Measurements from ENCODE around the gene LGI1.

The LGI1 gene

GRCh38 chr10:93767724-93768399 lies 10.1 kb downstream of the LGI1 start:
- Histone ChIP-seq H3K36me3 (ENCODE audit: insufficient read depth, low read length) (no peaks in the 10 kb centered on the region), H3K9me3 (ENCODE audit: control insufficient read depth, insufficient read depth, low read length) (no peaks in the 10 kb centered on the region), H3K9ac (ENCODE audit: low read depth, low read length) (no peak overlapping the region), H3K4me1 (ENCODE audit: insufficient read depth, low read length) (no peaks in the 10 kb centered on the region)

GRCh38 chr10:93768892-93769291 lies 11.2 kb downstream of the LGI1 start:
- Histone ChIP-seq H3K9me3 (ENCODE audit: control insufficient read depth, insufficient read depth, low read length) (no peaks in the 10 kb centered on the region), H3K36me3 (ENCODE audit: insufficient read depth, low read length) (no peaks in the 10 kb centered on the region), H3K4me1 (ENCODE audit: insufficient read depth, low read length) (no peaks in the 10 kb centered on the region), H3K9ac (ENCODE audit: low read depth, low read length) (no peak overlapping the region)

GRCh38 chr10:93771354-93771753 lies 13.6 kb downstream of the LGI1 start:
- Histone ChIP-seq H3K36me3 (ENCODE audit: insufficient read depth, low read length) (no peaks in the 10 kb centered on the region), H3K4me1 (ENCODE audit: insufficient read depth, low read length) (no peaks in the 10 kb centered on the region; the same call in 1 of the 2 replicates), H3K9me3 (ENCODE audit: control insufficient read depth, insufficient read depth, low read length) (no peaks in the 10 kb centered on the region), H3K9ac (ENCODE audit: low read depth, low read length) (no peak overlapping the region)

GRCh38 chr10:93773120-93773519 lies 15.4 kb downstream of the LGI1 start:
- H3K36me3 ChIP-seq (ENCODE audit: insufficient read depth, low read length): no peaks in the 10 kb centered on the region
- H3K9ac ChIP-seq (ENCODE audit: low read depth, low read length): no peak overlapping the region
- no peaks in the 10 kb centered on the region for H3K9me3 ChIP-seq (ENCODE audit: control insufficient read depth, insufficient read depth, low read length)

GRCh38 chr10:93773705-93774104 lies 16.0 kb downstream of the LGI1 start:
- Histone ChIP-seq H3K9me3 (ENCODE audit: control insufficient read depth, insufficient read depth, low read length) (no peaks in the 10 kb centered on the region), H3K4me1 (ENCODE audit: insufficient read depth, low read length) (peaks cover 6% of the 10 kb centered on the region; the same call in 1 of the 2 replicates), H3K9ac (ENCODE audit: low read depth, low read length) (no peak overlapping the region), H3K36me3 (ENCODE audit: insufficient read depth, low read length) (no peaks in the 10 kb centered on the region)

More at GRCh38 chr10:93773120-93773519, 15.4 kb downstream of the LGI1 start:
- peaks cover 6% of the 10 kb centered on the region; the same call in 1 of the 2 replicates for H3K4me1 ChIP-seq (ENCODE audit: insufficient read depth, low read length)

GRCh38 chr10:93775356-93775755 lies 17.6 kb downstream of the LGI1 start:
- Histone ChIP-seq H3K36me3 (ENCODE audit: insufficient read depth, low read length) (no peaks in the 10 kb centered on the region), H3K9me3 (ENCODE audit: control insufficient read depth, insufficient read depth, low read length) (no peaks in the 10 kb centered on the region), H3K4me1 (ENCODE audit: insufficient read depth, low read length) (peaks cover 6% of the 10 kb centered on the region; the same call in 1 of the 2 replicates), H3K9ac (ENCODE audit: low read depth, low read length) (no peak overlapping the region)

- H3K9ac ChIP-seq (ENCODE audit: low read depth, low read length): no peak overlapping the region
- H3K36me3 ChIP-seq (ENCODE audit: insufficient read depth, low read length): no peaks in the 10 kb centered on the region
- H3K9me3 ChIP-seq (ENCODE audit: control insufficient read depth, insufficient read depth, low read length): no peaks in the 10 kb centered on the region
- peaks cover 6% of the 10 kb centered on the region; the same call in 1 of the 2 replicates for H3K4me1 ChIP-seq (ENCODE audit: insufficient read depth, low read length)
These were observed 19.4 kb downstream of the LGI1 start for GRCh38 chr10:93777092-93777491.

GRCh38 chr10:93784059-93784458 lies 26.3 kb downstream of the LGI1 start:
- Histone ChIP-seq H3K4me1 (ENCODE audit: insufficient read depth, low read length) (no peaks in the 10 kb centered on the region), H3K36me3 (ENCODE audit: insufficient read depth, low read length) (no peaks in the 10 kb centered on the region), H3K9me3 (ENCODE audit: control insufficient read depth, insufficient read depth, low read length) (no peaks in the 10 kb centered on the region), H3K9ac (ENCODE audit: low read depth, low read length) (no peak overlapping the region)

- no peaks in the 10 kb centered on the region for H3K9me3 ChIP-seq (ENCODE audit: control insufficient read depth, insufficient read depth, low read length)
- no peak overlapping the region for H3K9ac ChIP-seq (ENCODE audit: low read depth, low read length)
These were observed 30.9 kb downstream of the LGI1 start for GRCh38 chr10:93788413-93789208.

GRCh38 chr10:93790439-93790838 lies 32.7 kb downstream of the LGI1 start:
- Histone ChIP-seq H3K4me1 (ENCODE audit: insufficient read depth, low read length) (peaks cover 11% of the 10 kb centered on the region; the same call in 1 of the 2 replicates), H3K36me3 (ENCODE audit: insufficient read depth, low read length) (no peaks in the 10 kb centered on the region), H3K9ac (ENCODE audit: low read depth, low read length) (no peak overlapping the region), H3K9me3 (ENCODE audit: control insufficient read depth, insufficient read depth, low read length) (no peaks in the 10 kb centered on the region)

More at GRCh38 chr10:93788413-93789208, 30.9 kb downstream of the LGI1 start:
- Histone ChIP-seq H3K36me3 (ENCODE audit: insufficient read depth, low read length) (no peaks in the 10 kb centered on the region), H3K4me1 (ENCODE audit: insufficient read depth, low read length) (peaks cover 11% of the 10 kb centered on the region; the same call in 1 of the 2 replicates)

GRCh38 chr10:93796167-93796566 lies 38.4 kb downstream of the LGI1 start:
- peaks cover 3% of the 10 kb centered on the region; the same call in 1 of the 2 replicates for H3K4me1 ChIP-seq (ENCODE audit: insufficient read depth, low read length)
- H3K9me3 ChIP-seq (ENCODE audit: control insufficient read depth, insufficient read depth, low read length): no peaks in the 10 kb centered on the region
- H3K36me3 ChIP-seq (ENCODE audit: insufficient read depth, low read length): no peaks in the 10 kb centered on the region
- H3K9ac ChIP-seq (ENCODE audit: low read depth, low read length): no peak overlapping the region

GRCh38 chr10:93797825-93798224 lies 40.1 kb downstream of the LGI1 start:
- no peaks in the 10 kb centered on the region for H3K4me1 ChIP-seq (ENCODE audit: insufficient read depth, low read length)
- H3K9me3 ChIP-seq (ENCODE audit: control insufficient read depth, insufficient read depth, low read length): no peaks in the 10 kb centered on the region
- H3K9ac ChIP-seq (ENCODE audit: low read depth, low read length): no peak overlapping the region
- H3K36me3 ChIP-seq (ENCODE audit: insufficient read depth, low read length): no peaks in the 10 kb centered on the region

- Histone ChIP-seq H3K9me3 (ENCODE audit: control insufficient read depth, insufficient read depth, low read length) (no peaks in the 10 kb centered on the region), H3K9ac (ENCODE audit: low read depth, low read length) (no peak overlapping the region), H3K4me1 (ENCODE audit: insufficient read depth, low read length) (no peaks in the 10 kb centered on the region), H3K36me3 (ENCODE audit: insufficient read depth, low read length) (no peaks in the 10 kb centered on the region)
These were observed 41.5 kb downstream of the LGI1 start for GRCh38 chr10:93799155-93799708.

- Histone ChIP-seq H3K9me3 (ENCODE audit: control insufficient read depth, insufficient read depth, low read length) (no peaks in the 10 kb centered on the region), H3K4me1 (ENCODE audit: insufficient read depth, low read length) (no peaks in the 10 kb centered on the region), H3K9ac (ENCODE audit: low read depth, low read length) (no peak overlapping the region)
These were observed 46.5 kb downstream of the LGI1 start for GRCh38 chr10:93804200-93804599.

More at GRCh38 chr10:93804200-93804599, 46.5 kb downstream of the LGI1 start:
- no peaks in the 10 kb centered on the region for H3K36me3 ChIP-seq (ENCODE audit: insufficient read depth, low read length)
